Neural progenitor cell (in vitro differentiated cells): ENCODE measurements around the gene DOK1. TPM values are rescaled to one million over a fixed set of nuclear protein-coding genes. Genes with fewer than 3 reads are reported as not detected.

ENCODE experiments used
- DNase-seq: peaks from one replicate; pipeline ENCODE4 v3.0.0-alpha.2; 2016; ENCODE audit warnings: low spot score
- H2AFZ ChIP-seq: fragments of 200-600 bp; sonication (generic); replicated peaks from 2 replicates; pipeline ENCODE4 v1.6.1; 2016; ENCODE audit warnings: antibody characterized with exemption
- H3F3A ChIP-seq: fragments of 200-600 bp; sonication (generic); 2 replicates; pipeline ENCODE4 v1.6.1; 2016; ENCODE audit warnings: antibody characterized with exemption, low read depth
- H3K27ac ChIP-seq: fragments of 200-600 bp; sonication (generic); 2 replicates; pipeline ENCODE4 v1.5.1; 2016; ENCODE audit warnings: mild to moderate bottlenecking
- H3K27me3 ChIP-seq: fragments of 200-600 bp; sonication (generic); 2 replicates; pipeline ENCODE4 v1.6.1; 2016; ENCODE audit warnings: mild to moderate bottlenecking, moderate library complexity
- H3K36me3 ChIP-seq: fragments of 200-600 bp; sonication (generic); 2 replicates; pipeline ENCODE4 v1.5.1; 2016
- H3K4me1 ChIP-seq: fragments of 200-600 bp; sonication (generic); 2 replicates; pipeline ENCODE4 v1.6.1; 2016; ENCODE audit warnings: mixed run types
- H3K4me2 ChIP-seq: fragments of 200-600 bp; sonication (generic); 2 replicates; pipeline ENCODE4 v1.6.1; 2016
- H3K4me3 ChIP-seq: fragments of 200-600 bp; sonication (generic); 2 replicates; pipeline ENCODE4 v1.5.1; 2016
- H3K79me2 ChIP-seq: fragments of 200-600 bp; sonication (generic); 2 replicates; pipeline ENCODE4 v1.6.1; 2016; ENCODE audit warnings: low read depth
- H3K9ac ChIP-seq: fragments of 200-600 bp; sonication (generic); 2 replicates; pipeline ENCODE4 v1.6.1; 2016
- H3K9me3 ChIP-seq: fragments of 200-600 bp; sonication (generic); 2 replicates; pipeline ENCODE4 v1.5.1; 2016; ENCODE audit warnings: low read depth
- H4K20me1 ChIP-seq: fragments of 200-600 bp; sonication (generic); 2 replicates; pipeline ENCODE4 v1.6.1; 2016; ENCODE audit warnings: low read depth
- H3K27ac Mint-ChIP-seq: 3 replicates; pipeline ENCODE4 v1.8.0; 2021; ENCODE audit warnings: mixed read lengths
- H3K27me3 Mint-ChIP-seq: 2 replicates; pipeline ENCODE4 v1.8.0; 2022; ENCODE audit warnings: low read depth, mild to moderate bottlenecking, inconsistent platforms, moderate library complexity, mixed read lengths; ENCODE audit not compliant: insufficient read depth
- H3K36me3 Mint-ChIP-seq: 3 replicates; pipeline ENCODE4 v1.8.0; 2021; ENCODE audit warnings: mixed read lengths
- H3K4me1 Mint-ChIP-seq: 3 replicates; pipeline ENCODE4 v1.8.0; 2021; ENCODE audit warnings: mixed read lengths
- H3K4me3 Mint-ChIP-seq: 3 replicates; pipeline ENCODE4 v1.8.0; 2021; ENCODE audit warnings: mild to moderate bottlenecking, moderate library complexity, mixed read lengths
- H3K9me3 Mint-ChIP-seq: 3 replicates; pipeline ENCODE4 v1.8.0; 2020; ENCODE audit warnings: mixed read lengths
- EZH2 ChIP-seq: fragments of 200-600 bp; sonication (generic); IDR thresholded peaks from 2 replicates; pipeline ENCODE4 v1.6.1; 2017; ENCODE audit warnings: antibody characterized with exemption, mild to moderate bottlenecking, moderate library complexity
- EZH2phosphoT487 ChIP-seq: fragments of 200-600 bp; sonication (generic); IDR thresholded peaks from 2 replicates; pipeline ENCODE4 v1.6.1; 2017; ENCODE audit warnings: antibody characterized with exemption
- total RNA-seq: library from RNA; depleted of rRNA; stranded (reverse); fragments of >200 nt; gene quantifications from 2 replicates; pipeline ENCODE4 v1.2.3, GENCODE V29; 2015; ENCODE audit warnings: low replicate concordance
- TF ChIP-seq, protein P1 (sequence below): fragments of 200-600 bp; sonication (generic); IDR thresholded peaks from 2 replicates; pipeline ENCODE4 v1.5.1; 2017; ENCODE audit warnings: antibody characterized with exemption, mild to moderate bottlenecking

Gene DOK1
- total RNA-seq, 1 donor from 2014 or later: 3.4 TPM

DNA sequence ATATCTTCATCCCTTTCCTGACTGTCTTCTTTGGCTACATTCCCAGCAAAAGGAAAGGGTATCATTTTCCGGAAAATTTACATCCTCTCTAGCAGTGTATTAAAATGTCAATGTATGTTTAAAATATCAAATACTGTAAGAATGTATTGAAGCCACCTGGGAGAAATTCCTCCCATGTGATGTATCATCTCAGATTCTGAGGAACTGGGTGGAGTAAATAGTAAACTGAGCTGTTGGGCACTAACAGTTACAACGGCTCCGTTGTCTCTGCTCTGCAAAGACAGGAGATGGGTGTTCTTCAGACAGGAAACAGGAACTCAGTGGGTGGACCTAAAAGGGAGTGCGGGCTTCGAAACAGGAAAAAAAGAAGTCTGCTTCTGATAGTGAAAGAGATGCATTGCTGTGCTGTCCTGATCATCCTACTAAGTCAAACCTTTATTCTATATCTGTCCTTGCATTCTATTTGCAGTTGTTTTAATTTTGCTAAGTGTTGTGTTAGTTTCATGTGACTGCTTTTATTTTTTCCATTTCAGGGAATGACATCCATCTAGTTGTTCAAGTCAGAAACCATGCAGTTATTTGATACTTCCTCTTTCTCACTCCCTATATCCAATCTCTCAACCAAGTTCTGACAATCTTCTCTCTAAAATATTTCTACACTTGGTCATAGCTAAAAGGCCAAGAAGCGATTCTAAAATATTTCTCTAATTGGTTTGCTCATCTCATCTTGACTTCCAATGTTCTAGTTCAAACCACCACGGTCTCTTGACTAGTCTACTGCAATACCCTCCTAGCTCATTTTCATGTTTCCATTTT is 19.4 kb downstream of the DOK1 start:
- H3F3A ChIP-seq: no peaks in the 10 kb centered on the region
- no peak overlapping the region for H3K27ac ChIP-seq
- no peak overlapping the region for H3K9ac ChIP-seq
- Mint-ChIP-seq H3K36me3 (no peaks in the 10 kb centered on the region), H3K9me3 (no peaks in the 10 kb centered on the region), H3K27me3 (peaks cover 2% of the 10 kb centered on the region), H3K4me1 (peaks cover 6% of the 10 kb centered on the region), H3K4me3 (no peak overlapping the region), H3K27ac (no peak overlapping the region)
- H3K4me3 ChIP-seq: no peak overlapping the region
- H3K79me2 ChIP-seq: no peaks in the 10 kb centered on the region
- peak overlapping the region; percentile 51 for H2AFZ ChIP-seq
- no peaks in the 10 kb centered on the region for H3K4me1 ChIP-seq
- no peak overlapping the region for H3K4me2 ChIP-seq
- no peaks in the 10 kb centered on the region for H4K20me1 ChIP-seq
- DNase-seq: no peak
- no peaks in the 10 kb centered on the region for H3K36me3 ChIP-seq
- TF ChIP-seq EZH2phosphoT487 (no peak), EZH2 (no peak)
- TF ChIP-seq, protein P1, sequence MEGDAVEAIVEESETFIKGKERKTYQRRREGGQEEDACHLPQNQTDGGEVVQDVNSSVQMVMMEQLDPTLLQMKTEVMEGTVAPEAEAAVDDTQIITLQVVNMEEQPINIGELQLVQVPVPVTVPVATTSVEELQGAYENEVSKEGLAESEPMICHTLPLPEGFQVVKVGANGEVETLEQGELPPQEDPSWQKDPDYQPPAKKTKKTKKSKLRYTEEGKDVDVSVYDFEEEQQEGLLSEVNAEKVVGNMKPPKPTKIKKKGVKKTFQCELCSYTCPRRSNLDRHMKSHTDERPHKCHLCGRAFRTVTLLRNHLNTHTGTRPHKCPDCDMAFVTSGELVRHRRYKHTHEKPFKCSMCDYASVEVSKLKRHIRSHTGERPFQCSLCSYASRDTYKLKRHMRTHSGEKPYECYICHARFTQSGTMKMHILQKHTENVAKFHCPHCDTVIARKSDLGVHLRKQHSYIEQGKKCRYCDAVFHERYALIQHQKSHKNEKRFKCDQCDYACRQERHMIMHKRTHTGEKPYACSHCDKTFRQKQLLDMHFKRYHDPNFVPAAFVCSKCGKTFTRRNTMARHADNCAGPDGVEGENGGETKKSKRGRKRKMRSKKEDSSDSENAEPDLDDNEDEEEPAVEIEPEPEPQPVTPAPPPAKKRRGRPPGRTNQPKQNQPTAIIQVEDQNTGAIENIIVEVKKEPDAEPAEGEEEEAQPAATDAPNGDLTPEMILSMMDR: no peak
- no peaks in the 10 kb centered on the region for H3K9me3 ChIP-seq
- H3K27me3 ChIP-seq: peaks cover 2% of the 10 kb centered on the region

DNA sequence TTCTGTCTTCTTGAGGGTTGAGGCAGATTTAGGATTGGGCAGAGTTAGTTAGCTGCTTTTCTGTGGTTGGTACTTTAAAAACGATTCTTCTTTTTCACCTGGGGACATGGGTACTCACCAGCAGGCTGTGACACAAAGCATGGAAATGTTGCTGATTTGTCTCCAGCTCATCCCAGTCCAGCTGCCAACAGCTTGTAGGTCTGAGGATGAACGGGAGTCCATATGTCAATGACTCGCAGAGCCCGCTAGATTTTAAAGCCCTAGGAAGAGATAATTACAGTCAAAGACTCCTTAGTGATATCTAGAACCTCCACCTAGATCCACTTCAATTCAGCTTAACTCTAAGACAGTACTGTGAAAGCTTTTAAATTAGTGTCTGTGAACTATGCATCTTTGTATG is 20.8 kb downstream of the DOK1 start:
- no peaks in the 10 kb centered on the region for H3K4me1 ChIP-seq
- no peaks in the 10 kb centered on the region for H3K36me3 Mint-ChIP-seq
- TF ChIP-seq EZH2 (no peak), EZH2phosphoT487 (no peak)
- TF ChIP-seq, protein P1: no peak
- no peak overlapping the region for H3K4me3 ChIP-seq
- no peak overlapping the region for H3K9ac ChIP-seq
- no peak overlapping the region for H3K4me2 ChIP-seq
- no peak for DNase-seq
- no peaks in the 10 kb centered on the region for H3K9me3 ChIP-seq
- no peak overlapping the region for H3K4me3 Mint-ChIP-seq
- H3K27me3 ChIP-seq: no peaks in the 10 kb centered on the region
- no peaks in the 10 kb centered on the region for H3K79me2 ChIP-seq
- H2AFZ ChIP-seq: no peak overlapping the region
- H4K20me1 ChIP-seq: no peaks in the 10 kb centered on the region
- no peaks in the 10 kb centered on the region for H3K9me3 Mint-ChIP-seq
- no peak overlapping the region for H3K27ac Mint-ChIP-seq
- peaks cover 2% of the 10 kb centered on the region for H3K27me3 Mint-ChIP-seq
- no peaks in the 10 kb centered on the region for H3F3A ChIP-seq
- H3K4me1 Mint-ChIP-seq: peaks cover 6% of the 10 kb centered on the region
- H3K36me3 ChIP-seq: no peaks in the 10 kb centered on the region
- H3K27ac ChIP-seq: no peak overlapping the region

DNA sequence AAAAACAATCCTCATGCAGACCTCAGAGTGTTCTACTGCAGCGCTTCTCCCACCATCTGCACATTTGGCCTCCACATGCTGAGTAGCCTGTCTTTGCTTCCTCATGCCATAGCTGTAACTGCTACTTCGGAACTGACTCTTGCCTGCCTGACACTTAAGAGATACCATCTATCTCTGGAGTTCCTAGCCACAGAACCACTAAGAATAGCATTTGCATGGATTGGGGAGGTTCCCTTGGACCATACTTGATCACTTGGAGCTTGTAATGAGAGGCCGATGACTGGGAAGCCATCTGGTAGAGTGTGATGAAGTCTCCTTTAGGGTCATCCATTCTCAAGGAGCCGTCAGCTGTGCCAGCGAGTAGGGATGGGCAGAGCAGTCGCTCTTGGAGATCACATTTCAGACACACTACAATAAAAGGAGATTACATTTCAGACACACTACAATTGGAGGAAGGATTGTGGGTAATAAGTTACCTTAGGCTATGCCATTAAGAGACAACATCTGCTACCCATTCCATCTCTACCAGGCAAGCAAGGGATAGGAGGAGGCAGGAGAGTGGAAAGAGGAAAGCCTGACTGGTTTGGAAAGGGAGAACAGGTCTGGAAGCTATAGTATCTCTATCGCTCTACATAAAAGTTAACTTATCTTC is 21.8 kb downstream of the DOK1 start:
- Mint-ChIP-seq H3K36me3 (no peaks in the 10 kb centered on the region), H3K27me3 (peaks cover 2% of the 10 kb centered on the region), H3K4me3 (no peak overlapping the region), H3K9me3 (no peaks in the 10 kb centered on the region), H3K4me1 (peaks cover 6% of the 10 kb centered on the region), H3K27ac (no peak overlapping the region)
- Histone ChIP-seq H3K27me3 (no peaks in the 10 kb centered on the region), H3K9ac (no peak overlapping the region), H3K9me3 (no peaks in the 10 kb centered on the region), H3K36me3 (no peaks in the 10 kb centered on the region), H3F3A (no peaks in the 10 kb centered on the region), H3K27ac (no peak overlapping the region), H3K4me3 (no peak overlapping the region), H3K79me2 (no peaks in the 10 kb centered on the region), H3K4me1 (no peaks in the 10 kb centered on the region), H2AFZ (no peak overlapping the region), H4K20me1 (no peaks in the 10 kb centered on the region), H3K4me2 (no peak overlapping the region)
- TF ChIP-seq EZH2 (no peak), EZH2phosphoT487 (no peak)
- TF ChIP-seq, protein P1: no peak
- no peak for DNase-seq
